Left cardiac atrium (tissue), 4 donors: ENCODE results near the gene PIM3. TPM values are rescaled to one million over a fixed set of nuclear protein-coding genes. Genes with fewer than 3 reads are reported as not detected.

Experiments
- ATAC-seq, 2 donors: fragments of 200-7000 bp; cut with Tn5 transposase; one replicate each; pipeline ENCODE4 v1.9.1; 2020; ENCODE audit warnings: mild to moderate bottlenecking in 2 of 2, moderate library complexity in 2 of 2
- DNase-seq: peaks from one replicate; pipeline ENCODE4 v3.0.0-alpha.2; 2020
- intact Hi-C, 2 donors: fragments of 100-400 bp; cut with DNase I; formaldehyde crosslinking; loops; one replicate each; pipeline versions ENCODE4 v1.14.1 to v1.15.1; 2022 to 2023
- total RNA-seq, 2 donors: library from RNA; stranded (reverse); fragmentation: NEBNext Ultra II Directional; extraction: Animal tissue kit (Norgen Biotek cat#: 25700); gene quantifications; one replicate each; pipeline ENCODE4 v1.2.1, GENCODE V29; 2021
- donor health status: DM: no; HTN: yes; CAD: no.
- donor health status: DM: no; HTN: yes; CAD: no; lungs with severe emphysema.
- donor health status: DM: yes; HTN: yes; CAD: no.
- donor health status: Dilated cardiomyopathy.

PIM3 gene
- total RNA-seq, 2 donors from 2014 or later: 44.1 to 66.8 TPM

DNA sequence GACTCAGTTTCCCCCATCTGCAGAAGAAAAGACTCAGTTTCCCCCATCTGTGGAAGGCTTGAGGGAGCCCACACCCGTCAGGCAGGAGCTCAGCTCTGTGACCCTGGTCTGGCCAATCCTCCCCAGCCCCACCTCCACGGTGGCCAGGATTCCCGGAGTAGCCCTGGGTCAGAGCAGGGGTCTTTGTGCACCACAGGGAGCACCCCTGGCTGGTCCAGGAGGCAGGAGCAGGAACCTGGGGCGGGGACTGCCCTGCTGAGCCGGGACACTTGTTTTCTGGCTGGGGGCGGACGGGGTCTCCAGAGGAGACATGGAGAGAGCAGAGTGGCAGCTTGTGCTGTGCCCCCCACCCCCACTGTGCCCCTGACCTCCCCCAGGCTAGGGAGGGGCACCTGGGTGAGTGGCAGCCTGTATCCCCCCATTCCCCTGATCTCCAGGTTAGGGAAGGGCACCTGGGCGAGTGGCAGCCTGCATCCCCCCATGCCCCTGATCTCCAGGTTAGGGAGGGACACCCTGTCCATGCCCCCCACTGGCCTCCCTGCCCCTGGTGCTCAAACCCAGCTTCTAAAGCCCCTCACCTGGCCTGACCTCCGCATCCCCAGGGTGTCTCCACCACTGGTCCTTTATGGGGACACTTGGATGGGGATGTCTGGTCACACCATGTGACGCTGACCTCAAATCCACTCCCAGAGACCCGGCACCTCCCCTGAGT lies 33.2 kb downstream of the PIM3 start:
- no peak for ATAC-seq
- intact Hi-C loops: loop anchor here (1.0 to 5.0 kb wide), 2 partner anchors 62 to 63 kb away; no protein-coding TSS in a partner anchor

DNA sequence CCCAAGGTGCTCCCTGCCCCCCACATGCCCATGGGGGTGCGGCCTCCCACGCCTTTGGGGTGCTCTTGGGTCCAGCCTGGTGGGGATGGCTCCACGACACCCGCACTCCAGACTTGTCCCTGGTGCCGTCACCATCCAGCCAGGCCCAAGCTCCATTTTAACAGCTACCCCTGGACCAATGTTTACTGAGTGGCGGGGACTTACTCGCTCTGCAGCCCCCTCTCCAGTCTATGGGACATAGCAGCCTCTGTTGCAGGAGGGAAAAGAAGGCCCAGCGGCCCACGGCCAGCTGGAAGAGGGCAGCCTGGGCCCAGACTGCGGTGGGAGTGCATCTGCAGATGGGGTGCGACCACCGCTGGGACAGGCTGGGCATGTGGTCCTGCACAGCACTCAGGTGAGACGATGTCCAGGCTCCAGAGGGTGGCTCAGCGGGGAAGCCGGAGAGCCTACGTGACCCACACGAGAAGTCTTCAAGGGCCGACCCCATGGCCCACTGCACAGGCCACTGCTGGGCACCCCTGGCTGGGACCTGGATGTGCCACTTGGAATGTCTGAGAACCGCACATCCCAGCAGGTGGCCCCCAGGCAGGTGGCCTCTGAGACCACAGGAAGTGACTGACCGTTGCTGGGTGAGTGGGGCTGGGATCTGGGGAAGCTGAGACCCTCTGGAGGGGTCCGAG lies 33.9 kb downstream of the PIM3 start:
- intact Hi-C loops: loop anchor here in 1 of 2 donors (5.0 kb wide), 1 partner anchor 62 kb away; no protein-coding TSS in a partner anchor

More for the DNA sequence above, 33.2 kb downstream of the PIM3 start:
- DNase-seq: no peak

DNA sequence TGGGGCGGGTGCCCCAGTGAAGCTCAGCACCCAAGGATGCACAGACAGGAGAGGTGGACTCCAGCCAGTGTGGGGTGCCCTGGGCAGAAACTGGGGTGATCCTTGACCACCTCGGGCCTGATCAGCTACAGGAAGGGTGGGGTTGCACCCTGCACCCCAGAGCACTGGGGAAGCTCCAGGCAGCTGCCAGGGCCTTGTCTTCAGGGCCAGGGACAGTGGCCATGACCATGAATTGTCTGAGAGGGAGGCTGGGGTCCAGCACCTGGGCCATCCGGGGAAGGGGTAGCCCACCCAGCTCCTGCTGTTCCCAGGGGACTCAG lies 34.4 kb downstream of the PIM3 start:
- intact Hi-C loops: no loop called here
- no peak for DNase-seq

More for the DNA sequence above, 33.9 kb downstream of the PIM3 start:
- ATAC-seq (no peak), DNase-seq (no peak)

DNA sequence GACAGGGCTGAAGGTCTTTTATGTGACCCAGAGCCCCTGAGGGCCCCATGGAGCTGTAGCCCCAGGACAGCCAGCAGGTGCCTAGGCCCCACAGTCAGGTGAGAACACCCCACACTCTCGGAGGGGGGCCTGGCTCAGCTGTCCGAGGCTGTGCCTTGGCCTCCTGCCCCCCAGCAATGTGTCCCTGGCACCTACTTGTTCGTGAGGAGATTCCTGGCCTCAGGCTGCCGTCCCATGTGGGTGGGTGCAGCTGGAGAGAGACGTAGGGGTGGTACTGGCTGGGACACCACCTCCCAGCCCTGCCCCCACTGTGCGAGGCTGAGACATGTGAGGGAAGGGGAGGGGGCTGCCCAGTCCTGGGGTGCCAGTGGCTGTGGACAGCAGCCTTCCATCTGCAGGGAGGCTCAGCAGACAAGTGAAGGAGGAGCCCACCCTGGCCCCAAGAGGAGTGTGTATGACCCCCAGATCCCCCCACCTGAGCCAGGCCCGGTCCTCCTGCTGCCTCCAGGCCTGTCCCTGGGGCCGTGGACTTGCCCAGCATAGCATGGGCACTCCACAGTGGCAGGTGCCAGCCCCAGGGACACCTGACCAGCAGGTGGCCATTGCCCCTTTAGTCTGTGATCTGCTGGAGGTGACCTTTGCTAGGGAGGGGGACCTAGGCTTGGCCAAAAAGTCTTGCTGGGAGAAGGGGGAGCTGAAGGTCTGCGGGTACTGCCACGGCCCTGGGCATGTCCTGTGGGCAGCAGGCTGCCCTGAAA lies 35.0 kb downstream of the PIM3 start:
- intact Hi-C loops: no loop called here
- ATAC-seq (no peak), DNase-seq (no peak)

More for the DNA sequence above, 34.4 kb downstream of the PIM3 start:
- no peak for ATAC-seq

GRCh38 chr22:49996119-49996517 lies 35.5 kb downstream of the PIM3 start:
- intact Hi-C loops: no loop called here
- DNase-seq (no peak), ATAC-seq (no peak)

DNA sequence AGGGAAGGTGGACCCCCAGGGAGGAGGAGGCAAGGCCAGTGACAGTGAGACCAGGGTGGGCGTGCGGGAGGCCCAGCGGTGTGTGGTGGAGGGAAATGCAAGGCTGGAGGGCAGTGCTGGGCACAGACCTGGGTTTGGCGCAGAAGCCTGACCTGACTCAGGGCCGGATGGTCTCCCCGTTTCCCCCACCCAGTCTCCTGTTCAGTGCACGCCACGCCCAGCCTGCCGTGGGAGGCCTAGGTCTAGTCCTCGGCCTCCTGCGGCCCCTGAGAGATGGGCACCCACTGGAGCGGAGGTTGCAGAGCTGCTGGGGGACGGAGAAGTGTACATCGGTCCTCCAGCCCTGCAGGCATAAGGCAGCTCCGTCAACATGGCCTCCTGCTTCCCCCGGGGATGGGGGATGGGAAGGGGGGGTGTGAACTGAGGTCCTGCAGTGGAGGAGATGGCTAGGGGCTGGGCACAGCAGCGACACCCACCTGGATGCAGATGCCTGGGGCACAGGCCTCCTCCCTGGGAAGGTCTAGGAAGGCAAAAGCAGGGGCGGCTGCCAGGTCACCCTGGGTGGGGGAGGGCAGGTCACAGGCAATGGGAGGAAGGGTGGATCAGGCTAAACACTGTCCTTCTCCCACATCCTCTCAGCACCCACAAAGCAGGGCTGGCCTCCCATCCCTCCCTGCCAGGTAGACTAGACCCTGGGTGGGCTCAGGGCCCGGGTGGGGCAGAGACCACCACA lies 36.1 kb downstream of the PIM3 start:
- ATAC-seq: no peak
- DNase-seq: no peak
- intact Hi-C loops: no loop called here

- no peak for ATAC-seq
- DNase-seq: no peak
- intact Hi-C loops: no loop called here
Observed at GRCh38 chr22:49997251-49997599, 36.7 kb downstream of the PIM3 start.

DNA sequence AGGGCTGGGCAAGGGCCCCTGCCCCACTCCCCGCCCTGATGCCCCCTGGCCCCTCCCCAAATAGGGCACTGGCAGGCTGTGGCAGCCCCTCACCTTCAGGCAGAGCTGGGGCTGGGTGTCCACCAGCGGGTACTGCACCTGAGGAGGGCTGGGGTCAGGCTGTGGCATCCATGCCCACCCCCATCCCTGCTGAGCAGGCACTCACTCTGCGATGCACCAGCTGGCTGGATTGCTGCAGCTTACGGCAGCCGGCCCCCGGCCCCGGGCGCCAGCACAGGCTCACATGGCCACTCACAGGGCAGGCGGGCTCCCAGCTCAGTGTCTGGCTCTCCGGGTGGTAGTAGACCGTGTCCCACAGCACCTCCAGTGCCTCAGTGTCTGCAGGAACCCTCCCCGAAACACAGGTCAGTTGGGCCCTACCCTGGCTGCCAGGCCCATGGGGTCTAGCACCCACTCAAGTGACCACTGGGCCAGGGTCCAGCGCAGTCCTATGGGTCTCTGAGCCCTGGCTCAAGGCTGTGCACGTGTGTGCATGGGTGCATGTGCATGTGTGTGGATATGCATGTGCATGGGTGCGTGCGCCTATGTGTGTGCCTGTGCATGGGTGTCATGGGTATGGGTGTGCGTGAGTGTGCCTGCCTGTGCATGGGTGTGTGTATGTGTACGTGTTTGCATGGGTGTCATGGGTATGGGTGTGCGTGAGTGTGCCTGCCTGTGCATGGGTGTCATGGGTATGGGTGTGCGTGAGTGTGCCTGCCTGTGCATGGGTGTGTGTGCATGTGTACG lies 37.6 kb downstream of the PIM3 start:
- intact Hi-C loops: no loop called here
- no peak for DNase-seq

GRCh38 chr22:49998718-49999062 lies 38.1 kb downstream of the PIM3 start:
- no peak for DNase-seq
- intact Hi-C loops: no loop called here
- ATAC-seq: no peak

More for the DNA sequence above, 37.6 kb downstream of the PIM3 start:
- no peak for ATAC-seq

- intact Hi-C loops: no loop called here
- ATAC-seq: peak; percentile 59 to 70
- no peak for DNase-seq
Observed at GRCh38 chr22:49999063-49999945, 38.7 kb downstream of the PIM3 start.

GRCh38 chr22:49999946-50000586 lies 39.5 kb downstream of the PIM3 start:
- no peak for ATAC-seq
- intact Hi-C loops: no loop called here
- DNase-seq: no peak

DNA sequence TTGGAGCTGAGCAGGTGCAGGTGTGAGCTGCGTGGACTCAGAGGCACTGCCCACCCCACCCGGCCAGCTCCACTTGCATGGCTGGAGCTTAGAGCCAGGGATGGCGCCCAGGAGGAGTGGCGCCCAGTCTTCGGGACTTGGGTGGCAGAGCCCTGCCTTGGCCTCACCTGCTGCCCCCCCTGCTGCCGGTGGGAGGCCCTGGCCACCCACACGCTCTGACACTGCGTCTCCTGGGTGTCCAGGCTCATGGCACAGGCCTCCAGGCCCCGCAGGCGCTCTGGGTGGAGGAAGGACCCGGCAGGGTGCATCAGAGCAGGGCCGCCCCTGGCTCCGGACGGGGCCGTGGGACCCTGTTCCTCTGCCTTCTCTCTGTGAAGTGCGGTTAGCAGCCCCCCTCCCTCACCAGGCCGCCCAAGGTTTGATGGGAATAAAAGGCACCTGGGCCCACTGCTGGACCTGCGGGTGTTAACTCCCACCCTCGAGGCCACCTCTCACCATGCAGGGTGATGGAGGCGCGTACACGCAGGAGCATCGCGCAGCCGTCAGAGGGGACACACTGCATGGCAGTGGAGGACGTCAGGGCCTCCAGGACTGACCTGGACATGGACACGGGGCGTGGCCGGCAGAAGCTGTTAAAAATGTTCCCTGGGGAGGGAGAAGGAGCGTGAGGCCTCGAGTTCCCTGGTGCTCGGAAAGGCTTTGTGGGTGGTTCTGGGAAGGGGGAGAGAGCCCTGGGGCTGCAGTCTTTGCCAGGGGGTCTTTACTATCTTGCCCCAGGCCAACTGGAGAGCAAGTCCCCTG lies 40.2 kb downstream of the PIM3 start:
- ATAC-seq (no peak), DNase-seq (no peak)
- intact Hi-C loops: no loop called here

DNA sequence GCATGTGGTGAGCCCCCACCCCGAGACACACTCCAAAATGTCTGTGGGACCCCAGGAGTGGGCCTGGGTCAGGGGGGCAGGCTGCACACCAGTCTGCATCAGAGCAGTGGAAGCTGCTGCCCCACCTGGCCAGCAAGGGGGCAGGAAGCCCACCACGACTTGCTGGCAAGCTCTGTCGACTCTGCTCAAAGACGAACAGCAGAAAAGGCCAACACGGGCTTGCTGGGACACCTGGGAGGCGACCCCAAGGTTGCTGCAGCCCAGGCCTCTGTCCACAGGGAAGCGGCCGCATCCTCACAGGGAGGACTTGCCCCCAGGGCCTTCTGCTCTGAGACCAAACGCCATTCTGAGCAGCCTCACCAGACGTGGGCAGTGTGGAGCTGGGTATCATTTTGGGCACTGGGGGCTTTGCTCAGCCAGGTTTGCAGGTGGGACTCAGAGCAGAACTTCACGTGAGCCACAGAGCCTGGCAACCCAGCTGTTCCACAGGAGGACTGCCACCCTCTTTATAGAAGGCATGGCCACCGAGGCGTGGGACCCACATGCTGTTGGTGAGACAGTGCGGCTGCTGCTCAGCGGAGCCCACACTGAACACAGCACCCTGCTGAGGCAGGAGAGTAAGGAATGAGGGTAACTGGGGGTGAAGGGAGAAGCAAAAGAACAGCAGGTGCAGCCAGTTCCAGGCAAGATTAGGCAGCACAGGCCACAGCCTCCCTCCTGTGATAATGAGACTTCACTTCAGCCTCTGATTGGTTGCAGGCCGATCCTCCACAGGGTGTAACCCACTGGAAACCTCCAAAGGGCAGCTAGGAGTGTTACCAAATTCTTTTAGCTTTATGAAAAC lies 41.0 kb downstream of the PIM3 start:
- ATAC-seq (peak in 1 of 2 donors; percentile 26), DNase-seq (no peak)
- intact Hi-C loops: no loop called here

GRCh38 chr22:50002791-50003190 lies 42.2 kb downstream of the PIM3 start:
- intact Hi-C loops: no loop called here
- no peak for DNase-seq
- peak; percentile 29 to 34 for ATAC-seq

- no peak for ATAC-seq
- DNase-seq: no peak
- intact Hi-C loops: no loop called here
Observed at GRCh38 chr22:50004918-50005317, 44.3 kb downstream of the PIM3 start.

GRCh38 chr22:50007057-50007511 lies 46.5 kb downstream of the PIM3 start:
- DNase-seq: no peak
- ATAC-seq: no peak
- intact Hi-C loops: no loop called here
